HCT116 (cell line): Measurements from ENCODE around the gene SSC4D. TPM values are rescaled to one million over a fixed set of nuclear protein-coding genes. Genes with fewer than 3 reads are reported as not detected.

Source experiments
- ATAC-seq: fragments of 200-7000 bp; cut with Tn5 transposase; 2 replicates; pipeline ENCODE4 v1.9.1; 2020; ENCODE audit warnings: mild to moderate bottlenecking, moderate library complexity
- BruUV-seq: library from RNA; stranded (reverse); fragments of 400-500 nt; replicated peaks from 2 replicates; lab custom pipeline; 2021; lab: Mats Ljungman, UMichigan
- CTCF ChIA-PET: fragments of 300-600 bp; sonication (Branson Sonifier 250); formaldehyde crosslinking; loops from one replicate; lab custom pipeline; 2021; ENCODE audit warnings: antibody characterized with exemption; lab: Charles Lee
- POLR2A ChIA-PET: fragments of 300-600, 350-600 bp; sonication (Branson Sonifier 250); formaldehyde crosslinking; loops from one replicate; lab custom pipeline; 2021; ENCODE audit warnings: antibody characterized with exemption; lab: Charles Lee
- RAD21 ChIA-PET, 2 experiments: fragments of 300-600 bp; sonication (Branson Sonifier 250); formaldehyde crosslinking; loops; one replicate each; lab custom pipeline; 2023; ENCODE audit warnings: low total read pairs in 2 of 2; ENCODE audit not compliant: uncharacterized antibody in 2 of 2, unreplicated experiment in 2 of 2, low non-redundant PET in 1 of 2; lab: Charles Lee
- DNase-seq: peaks from one replicate; pipeline ENCODE4 v3.0.0-alpha.2; 2010; ENCODE audit warnings: low read depth, low spot score
- H2AFZ ChIP-seq: fragments of 200-600 bp; shearing (Covaris generic), sonication (generic); 2 replicates; pipeline ENCODE4 v1.6.1; 2017; ENCODE audit warnings: low read depth, mixed run types, mixed read lengths, antibody characterized with exemption, low read length; ENCODE audit not compliant: poor library complexity, severe bottlenecking
- H3K27ac ChIP-seq: 2 replicates; pipeline ENCODE4 v1.5.1; 2012; ENCODE audit warnings: low read depth, low read length
- H3K27me3 ChIP-seq: fragments of 200-600 bp; sonication (generic); 2 replicates; pipeline ENCODE4 v1.6.1; 2016; ENCODE audit warnings: mixed run types, low read length, mixed read lengths; ENCODE audit not compliant: insufficient read depth
- H3K36me3 ChIP-seq, 2 experiments: fragments of 200-500 bp in 1 of 2; fragments of 200-600 bp in 1 of 2; sonication (Bioruptor generic) in 1 of 2; sonication (generic) in 1 of 2; 2 replicates each; pipeline versions ENCODE4 v1.5.1 to v1.6.1; 2014 to 2016; ENCODE audit warnings: low read length in 2 of 2, inconsistent platforms in 1 of 2, mixed read lengths in 1 of 2, mixed run types in 1 of 2; ENCODE audit not compliant: insufficient read depth in 2 of 2, control insufficient read depth in 1 of 2
- H3K4me1 ChIP-seq, 2 experiments: fragments of 200-600 bp in 1 of 2; sonication (generic) in 1 of 2; 2 replicates each; pipeline versions ENCODE4 v1.5.1 to v1.6.1; 2012 to 2017; ENCODE audit warnings: low read length in 2 of 2, inconsistent platforms in 1 of 2, mild to moderate bottlenecking in 1 of 2, mixed read lengths in 1 of 2, mixed run types in 1 of 2, moderate library complexity in 1 of 2; ENCODE audit not compliant: insufficient read depth in 2 of 2, control insufficient read depth in 1 of 2
- H3K4me2 ChIP-seq: fragments of 200-600 bp; sonication (generic); 2 replicates; pipeline ENCODE4 v1.6.1; 2017; ENCODE audit warnings: mixed run types, low read length, mixed read lengths
- H3K4me3 ChIP-seq, 2 experiments: fragments of 200-600 bp in 1 of 2; sonication (generic) in 1 of 2; replicated peaks in 1 of 2; 2 replicates each; pipeline ENCODE4 v1.5.1; 2011 to 2016; ENCODE audit warnings: low read length in 2 of 2, control low read depth in 1 of 2, low read depth in 1 of 2, mild to moderate bottlenecking in 1 of 2, mixed read lengths in 1 of 2, mixed run types in 1 of 2
- H3K79me2 ChIP-seq: fragments of 200-600 bp; sonication (generic); 2 replicates; pipeline ENCODE4 v1.6.1; 2017; ENCODE audit warnings: mild to moderate bottlenecking, mixed run types, low read length, moderate library complexity, mixed read lengths; ENCODE audit not compliant: insufficient read depth
- H3K9ac ChIP-seq: fragments of 200-600 bp; sonication (generic); 2 replicates; pipeline ENCODE4 v1.6.1; 2016; ENCODE audit warnings: low read length, mixed read lengths
- H3K9me2 ChIP-seq: fragments of 200-600 bp; sonication (generic), shearing (Covaris generic); 2 replicates; pipeline ENCODE4 v1.6.1; 2017; ENCODE audit warnings: mixed run types, mild to moderate bottlenecking, moderate library complexity; ENCODE audit not compliant: insufficient read depth
- H3K9me3 ChIP-seq, 2 experiments: fragments of 200-500 bp in 1 of 2; fragments of 200-600 bp in 1 of 2; sonication (Bioruptor generic) in 1 of 2; sonication (generic) in 1 of 2; 2 replicates each; pipeline ENCODE4 v1.6.1; 2014 to 2017; ENCODE audit warnings: low read length in 2 of 2, mixed read lengths in 2 of 2, inconsistent platforms in 1 of 2, low read depth in 1 of 2, mild to moderate bottlenecking in 1 of 2, mixed run types in 1 of 2, moderate library complexity in 1 of 2; ENCODE audit not compliant: control insufficient read depth in 1 of 2, insufficient read depth in 1 of 2
- H4K20me1 ChIP-seq: fragments of 200-600 bp; sonication (generic), shearing (Covaris generic); 2 replicates; pipeline ENCODE4 v1.6.1; 2017; ENCODE audit warnings: mixed run types, mild to moderate bottlenecking, moderate library complexity; ENCODE audit not compliant: insufficient read depth
- ATF3 ChIP-seq: IDR thresholded peaks from 2 replicates; pipeline ENCODE4 v1.6.1; 2012
- CBX3 ChIP-seq: IDR thresholded peaks from 2 replicates; pipeline ENCODE4 v1.6.1; 2012; ENCODE audit warnings: low read depth
- CEBPB ChIP-seq: IDR thresholded peaks from 2 replicates; pipeline ENCODE4 v1.6.1; 2012; ENCODE audit warnings: low read depth
- EGR1 ChIP-seq: IDR thresholded peaks from 2 replicates; pipeline ENCODE4 v1.6.1; 2012; ENCODE audit warnings: low read depth
- ELF1 ChIP-seq: IDR thresholded peaks from 2 replicates; pipeline ENCODE4 v1.6.1; 2012; ENCODE audit warnings: low read depth, borderline replicate concordance
- EZH2 ChIP-seq: fragments of 200-600 bp; sonication (generic); IDR thresholded peaks from 2 replicates; pipeline ENCODE4 v1.6.1; 2017; ENCODE audit warnings: antibody characterized with exemption, mixed run types
- EZH2phosphoT487 ChIP-seq: fragments of 200-600 bp; IDR thresholded peaks from 2 replicates; pipeline ENCODE4 v1.6.1; 2018; ENCODE audit warnings: antibody characterized with exemption, borderline replicate concordance
- FOSL1 ChIP-seq: IDR thresholded peaks from 2 replicates; pipeline ENCODE4 v1.6.1; 2012; ENCODE audit warnings: low read depth
- RAD21 ChIP-seq: IDR thresholded peaks from 2 replicates; pipeline ENCODE4 v1.6.1; 2012; ENCODE audit warnings: low read depth, mild to moderate bottlenecking
- SIN3A ChIP-seq: IDR thresholded peaks from 2 replicates; pipeline ENCODE4 v1.6.1; 2012; ENCODE audit warnings: low read depth
- SP1 ChIP-seq: IDR thresholded peaks from 2 replicates; pipeline ENCODE4 v1.6.1; 2012; ENCODE audit warnings: low read depth
- YY1 ChIP-seq: IDR thresholded peaks from 2 replicates; pipeline ENCODE4 v1.6.1; 2011; ENCODE audit warnings: low read length, low read depth, moderate library complexity, mild to moderate bottlenecking; ENCODE audit not compliant: insufficient replicate concordance; ENCODE audit errors: extremely low read depth
- ZNF274 ChIP-seq: fragments of 200-500 bp; sonication (Bioruptor generic); IDR thresholded peaks from 2 replicates; pipeline ENCODE4 v1.6.1; 2014; ENCODE audit warnings: mild to moderate bottlenecking, low read depth, low read length, inconsistent platforms
- intact Hi-C: fragments of 100-400 bp; cut with micrococcal nuclease; formaldehyde crosslinking; loops from 2 replicates; pipeline ENCODE4 v1.10.0; 2022
- total RNA-seq: library from RNA; stranded (reverse); gene quantifications from one replicate; pipeline ENCODE4 v1.2.1, GENCODE V29; 2021; ENCODE audit not compliant: unreplicated experiment
- TF ChIP-seq, protein P1 (sequence below), 3 experiments: fragments of 200-600 bp in 1 of 3; sonication (generic) in 1 of 3; IDR thresholded peaks in 2 of 3; conservative IDR thresholded peaks in 1 of 3; 2 replicates each; pipeline ENCODE4 v1.5.1; 2012 to 2017; ENCODE audit warnings: low read depth in 2 of 3, low read length in 2 of 3, antibody characterized with exemption in 1 of 3, borderline replicate concordance in 1 of 3, control low read depth in 1 of 3, mild to moderate bottlenecking in 1 of 3, mixed read lengths in 1 of 3, mixed run types in 1 of 3, moderate library complexity in 1 of 3; ENCODE audit not compliant: insufficient read depth in 1 of 3

SSC4D gene
- total RNA-seq, 1 experiment from 2014 or later: 1.1 TPM

- H3K9ac ChIP-seq: no peak overlapping the region
- H3K36me3 ChIP-seq: no peaks in the 10 kb centered on the region
- BruUV-seq: no TSS peak
- H4K20me1 ChIP-seq: no peaks in the 10 kb centered on the region
- POLR2A ChIA-PET: no interaction called here
- CTCF ChIA-PET: interaction anchor here (0.7 kb wide), 1 partner anchor 20 kb away, joined by 3 read pairs; no protein-coding TSS in a partner anchor
- no peaks in the 10 kb centered on the region for H3K27me3 ChIP-seq
- RAD21 ChIA-PET: interaction anchor here in 1 of 2 experiments (0.7 kb wide), 1 partner anchor 17 kb away, joined by 4 read pairs; no protein-coding TSS in a partner anchor
- peak overlapping the region; percentile 48 for H2AFZ ChIP-seq
- 0 out of 2 replicates have a peak overlapping the region, but pooled peaks have one; percentile 87 for H3K27ac ChIP-seq
- TF ChIP-seq, protein P1, sequence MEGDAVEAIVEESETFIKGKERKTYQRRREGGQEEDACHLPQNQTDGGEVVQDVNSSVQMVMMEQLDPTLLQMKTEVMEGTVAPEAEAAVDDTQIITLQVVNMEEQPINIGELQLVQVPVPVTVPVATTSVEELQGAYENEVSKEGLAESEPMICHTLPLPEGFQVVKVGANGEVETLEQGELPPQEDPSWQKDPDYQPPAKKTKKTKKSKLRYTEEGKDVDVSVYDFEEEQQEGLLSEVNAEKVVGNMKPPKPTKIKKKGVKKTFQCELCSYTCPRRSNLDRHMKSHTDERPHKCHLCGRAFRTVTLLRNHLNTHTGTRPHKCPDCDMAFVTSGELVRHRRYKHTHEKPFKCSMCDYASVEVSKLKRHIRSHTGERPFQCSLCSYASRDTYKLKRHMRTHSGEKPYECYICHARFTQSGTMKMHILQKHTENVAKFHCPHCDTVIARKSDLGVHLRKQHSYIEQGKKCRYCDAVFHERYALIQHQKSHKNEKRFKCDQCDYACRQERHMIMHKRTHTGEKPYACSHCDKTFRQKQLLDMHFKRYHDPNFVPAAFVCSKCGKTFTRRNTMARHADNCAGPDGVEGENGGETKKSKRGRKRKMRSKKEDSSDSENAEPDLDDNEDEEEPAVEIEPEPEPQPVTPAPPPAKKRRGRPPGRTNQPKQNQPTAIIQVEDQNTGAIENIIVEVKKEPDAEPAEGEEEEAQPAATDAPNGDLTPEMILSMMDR (IDR thresholded peaks at IDR 0.05 in 2 of 3, conservative IDR thresholded peaks at IDR 0.05 in 1 of 3; ENCODE audit: borderline replicate concordance in 1 of 3, insufficient read depth in 1 of 3, low read depth in 2 of 3, low read length in 2 of 3): peak in 2 of 3 experiments; percentile 34 to 38; a peak in 4 of 6 replicates
- TF ChIP-seq CBX3: no peak
- H3K4me3 ChIP-seq: no peak overlapping the region
- DNase-seq (no peak), ATAC-seq (no peak)
- no peaks in the 10 kb centered on the region for H3K9me3 ChIP-seq
- peaks cover 25 to 56% of the 10 kb centered on the region in 2 experiments for H3K4me1 ChIP-seq
- H3K9me2 ChIP-seq: no peaks in the 10 kb centered on the region
- no peaks in the 10 kb centered on the region for H3K79me2 ChIP-seq
- no peak overlapping the region for H3K4me2 ChIP-seq
- intact Hi-C loops: no loop called here
Measured at GRCh38 chr7:76381814-76382213, 27.7 kb downstream of the SSC4D start.

GRCh38 chr7:76380623-76380966 lies 28.9 kb downstream of the SSC4D start:
- H2AFZ ChIP-seq: no peak overlapping the region
- ATAC-seq: no peak
- H4K20me1 ChIP-seq: no peaks in the 10 kb centered on the region
- H3K4me1 ChIP-seq: peaks cover 25 to 56% of the 10 kb centered on the region in 2 experiments
- no peaks in the 10 kb centered on the region for H3K9me2 ChIP-seq
- intact Hi-C loops: no loop called here
- H3K79me2 ChIP-seq: no peaks in the 10 kb centered on the region
- no peaks in the 10 kb centered on the region for H3K36me3 ChIP-seq
- POLR2A ChIA-PET: no interaction called here
- RAD21 ChIA-PET: no interaction called here
- peak overlapping the region; percentile 68 for H3K9ac ChIP-seq
- peak overlapping the region; percentile 73 for H3K4me2 ChIP-seq
- no TSS peak for BruUV-seq
- peak overlapping the region in 1 of 2 experiments; percentile 48; a peak in 2 of 4 replicates for H3K4me3 ChIP-seq
- no peaks in the 10 kb centered on the region for H3K27me3 ChIP-seq
- TF ChIP-seq ATF3 (no peak), SIN3A (no peak), EZH2 (no peak), CBX3 (no peak), YY1 (no peak), CEBPB (no peak), FOSL1 (no peak), ELF1 (no peak), EZH2phosphoT487 (no peak), EGR1 (no peak), ZNF274 (no peak), SP1 (no peak), RAD21 (no peak)
- TF ChIP-seq, protein P1 (IDR thresholded peaks at IDR 0.05 in 2 of 3, conservative IDR thresholded peaks at IDR 0.05 in 1 of 3; ENCODE audit: borderline replicate concordance in 1 of 3, insufficient read depth in 1 of 3, low read depth in 2 of 3, low read length in 2 of 3): no peak
- TF ChIP-seq, all 23 proteins: peak for 0
- DNase-seq: no peak
- Histone ChIP-seq H3K9me3 (no peaks in the 10 kb centered on the region), H3K27ac (peak overlapping the region; percentile 87)
- CTCF ChIA-PET: no interaction called here
